Suppressor macrophage treated with lipopolysaccharide for 4 hours (primary cell): ENCODE data around the gene TUBB6.
A peak's percentile ranks its signal among the peaks of the same experiment; 100 is the strongest.

Experiments
- DNase-seq: peaks from one replicate; pipeline ENCODE4 v3.0.0-alpha.2; 2020

TUBB6 gene

GRCh38 chr18:12315911-12316310, 7.9 kb downstream of the TUBB6 start:
- no peak for DNase-seq

GRCh38 chr18:12317664-12318333, 9.8 kb downstream of the TUBB6 start:
- peak; percentile 9 for DNase-seq

- no peak for DNase-seq
These were observed 10.3 kb downstream of the TUBB6 start for GRCh38 chr18:12318334-12318697.

- no peak for DNase-seq
These were observed 10.8 kb downstream of the TUBB6 start for GRCh38 chr18:12318857-12319256.

GRCh38 chr18:12321333-12321732, 13.3 kb downstream of the TUBB6 start:
- DNase-seq: no peak

- DNase-seq: no peak
These were observed 17.1 kb downstream of the TUBB6 start for GRCh38 chr18:12324991-12325725.

- no peak for DNase-seq
These were observed 17.7 kb downstream of the TUBB6 start for GRCh38 chr18:12325726-12326245.

GRCh38 chr18:12326711-12327460, 18.8 kb downstream of the TUBB6 start:
- no peak for DNase-seq

- DNase-seq: peak; percentile 80
These were observed 19.6 kb downstream of the TUBB6 start for GRCh38 chr18:12327510-12328178.

GRCh38 chr18:12328179-12328823, 20.3 kb downstream of the TUBB6 start:
- no peak for DNase-seq

GRCh38 chr18:12329125-12329698, 21.2 kb downstream of the TUBB6 start:
- DNase-seq: no peak

GRCh38 chr18:12330766-12331165, 22.7 kb downstream of the TUBB6 start:
- DNase-seq: no peak

GRCh38 chr18:12333506-12334290, 25.7 kb downstream of the TUBB6 start:
- DNase-seq: no peak

GRCh38 chr18:12334366-12334808, 26.3 kb downstream of the TUBB6 start:
- DNase-seq: no peak

- DNase-seq: no peak
These were observed 26.8 kb downstream of the TUBB6 start for GRCh38 chr18:12334863-12335262.

GRCh38 chr18:12335503-12335902, 27.5 kb downstream of the TUBB6 start:
- DNase-seq: no peak

GRCh38 chr18:12336171-12336613, 28.2 kb downstream of the TUBB6 start:
- no peak for DNase-seq

- DNase-seq: no peak
These were observed 28.8 kb downstream of the TUBB6 start for GRCh38 chr18:12336887-12337286.

GRCh38 chr18:12338382-12338781, 30.3 kb downstream of the TUBB6 start:
- DNase-seq: no peak

- no peak for DNase-seq
These were observed 33.1 kb downstream of the TUBB6 start for GRCh38 chr18:12340945-12341660.
